ENCODE data around the gene HFE.

DNA sequence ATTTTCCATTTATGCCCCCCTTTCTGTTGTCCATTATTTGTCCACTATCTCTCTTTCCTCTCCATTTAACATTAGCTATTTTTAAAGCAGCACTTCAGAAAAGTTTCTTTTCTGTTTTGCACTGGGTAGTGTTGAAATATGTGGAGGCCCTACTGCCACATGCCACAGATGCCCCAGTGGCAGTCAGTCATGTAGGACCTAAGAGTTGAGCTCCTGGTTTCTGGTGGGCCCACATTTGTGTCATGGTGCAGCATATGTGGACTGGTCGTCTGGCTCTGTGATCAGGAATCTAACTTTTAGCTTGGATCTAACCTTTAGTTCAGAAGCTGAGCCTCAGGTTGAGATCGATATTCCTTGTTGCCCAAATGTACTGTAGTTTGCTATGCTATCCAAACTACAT, 54.8 kb downstream of the HFE start:
- TF ChIP-seq CTCF (IDR thresholded peaks at IDR 0.05): no peak
- TF ChIP-seq POLR2AphosphoS5 (IDR thresholded peaks at IDR 0.05): no peak
- TF ChIP-seq POLR2A (IDR thresholded peaks at IDR 0.05): no peak
- no peak for TF ChIP-seq EP300 (IDR thresholded peaks at IDR 0.05)

Data from suprapubic skin (tissue), 4 donors.